ENCODE measurements around the gene SORCS2.

SORCS2 gene

GRCh38 chr4:7422151-7422897, 230.0 kb downstream of the SORCS2 start:
- Histone ChIP-seq H3K4me3 (ENCODE audit: low read depth, low read length) (no peak overlapping the region), H3K36me3 (ENCODE audit: control insufficient read depth in 2 of 2, insufficient read depth in 1 of 2, low read length in 2 of 2) (no peaks in the 10 kb centered on the region), H3K9me3 (ENCODE audit: control insufficient read depth, insufficient read depth, low read depth, low read length) (no peaks in the 10 kb centered on the region), H3K27ac (ENCODE audit: extremely low read depth, low read depth, low read length) (no peak overlapping the region), H3K4me1 (ENCODE audit: control insufficient read depth, insufficient read depth, low read length) (no peaks in the 10 kb centered on the region)
- TF ChIP-seq SP2 (tag by site-specific recombination; IDR thresholded peaks at IDR 0.05) (no peak), ZNF624 (tag by site-specific recombination; IDR thresholded peaks at IDR 0.05) (no peak), ZNF10 (tag by site-specific recombination; IDR thresholded peaks at IDR 0.05) (no peak)
- ChIA-PET CTCF (no interaction called here), POLR2A (no interaction called here)

- Histone ChIP-seq H3K27ac (ENCODE audit: extremely low read depth, low read depth, low read length) (no peak overlapping the region), H3K4me1 (ENCODE audit: control insufficient read depth, insufficient read depth, low read length) (no peaks in the 10 kb centered on the region), H3K36me3 (ENCODE audit: control insufficient read depth in 2 of 2, insufficient read depth in 1 of 2, low read length in 2 of 2) (no peaks in the 10 kb centered on the region), H3K4me3 (ENCODE audit: low read depth, low read length) (no peak overlapping the region), H3K9me3 (ENCODE audit: control insufficient read depth, insufficient read depth, low read depth, low read length) (no peaks in the 10 kb centered on the region)
- CTCF ChIA-PET: no interaction called here
- TF ChIP-seq ZNF529 (tag by site-specific recombination; IDR thresholded peaks at IDR 0.05; ENCODE audit: insufficient replicate concordance) (no peak), ZNF398 (tag by site-specific recombination; IDR thresholded peaks at IDR 0.05) (no peak), ZNF600 (tag by site-specific recombination; IDR thresholded peaks at IDR 0.05) (no peak), ZNF707 (tag by site-specific recombination; IDR thresholded peaks at IDR 0.05) (no peak), ZNF202 (tag by site-specific recombination; IDR thresholded peaks at IDR 0.05; ENCODE audit: borderline replicate concordance) (no peak), ZNF843 (tag by site-specific recombination; IDR thresholded peaks at IDR 0.05) (no peak), AEBP2 (tag by site-specific recombination; IDR thresholded peaks at IDR 0.05; ENCODE audit: borderline replicate concordance) (no peak)
- POLR2A ChIA-PET: no interaction called here
Measured at GRCh38 chr4:7422898-7423180, 230.5 kb downstream of the SORCS2 start.

GRCh38 chr4:7423391-7423790, 231.1 kb downstream of the SORCS2 start:
- CTCF ChIA-PET: interaction anchor here (0.5 kb wide), 1 partner anchor 88 kb away, joined by 3 read pairs; no protein-coding TSS in a partner anchor
- Histone ChIP-seq H3K4me3 (ENCODE audit: low read depth, low read length) (no peak overlapping the region), H3K36me3 (ENCODE audit: control insufficient read depth in 2 of 2, insufficient read depth in 1 of 2, low read length in 2 of 2) (no peaks in the 10 kb centered on the region), H3K27ac (ENCODE audit: extremely low read depth, low read depth, low read length) (no peak overlapping the region), H3K9me3 (ENCODE audit: control insufficient read depth, insufficient read depth, low read depth, low read length) (no peaks in the 10 kb centered on the region), H3K4me1 (ENCODE audit: control insufficient read depth, insufficient read depth, low read length) (no peaks in the 10 kb centered on the region)
- POLR2A ChIA-PET: no interaction called here
- no peak for TF ChIP-seq ZNF311 (tag by site-specific recombination; IDR thresholded peaks at IDR 0.05; ENCODE audit: borderline replicate concordance)
- no peak for TF ChIP-seq ZNF76 (tag by site-specific recombination; IDR thresholded peaks at IDR 0.05; ENCODE audit: borderline replicate concordance, low read depth)
- TF ChIP-seq ZNF398 (tag by site-specific recombination; IDR thresholded peaks at IDR 0.05): no peak
- TF ChIP-seq AEBP2 (tag by site-specific recombination; IDR thresholded peaks at IDR 0.05; ENCODE audit: borderline replicate concordance): no peak
- TF ChIP-seq PRDM6 (tag by site-specific recombination; IDR thresholded peaks at IDR 0.05): no peak
- TF ChIP-seq ZNF639 (tag by site-specific recombination; IDR thresholded peaks at IDR 0.05): no peak
- TF ChIP-seq BCL6B (tag by site-specific recombination; IDR thresholded peaks at IDR 0.05): no peak
- no peak for TF ChIP-seq SALL2 (tag by site-specific recombination; IDR thresholded peaks at IDR 0.05; ENCODE audit: borderline replicate concordance)
- TF ChIP-seq ZNF488 (tag by site-specific recombination; IDR thresholded peaks at IDR 0.05): no peak

Data from HEK293 (cell line).